ENCODE measurements around the gene PPARG. TPM values are rescaled to one million over a fixed set of nuclear protein-coding genes. Genes with fewer than 3 reads are reported as not detected.
"Not testable (repeated sequence)": the region's sequence is repeated elsewhere in the genome, so short reads cannot be mapped to it uniquely, and the experiment has no call there.

PPARG gene
- total and polyA plus RNA-seq, 2 experiments from 2014 or later, result 0.45 to 1.2 TPM

DNA sequence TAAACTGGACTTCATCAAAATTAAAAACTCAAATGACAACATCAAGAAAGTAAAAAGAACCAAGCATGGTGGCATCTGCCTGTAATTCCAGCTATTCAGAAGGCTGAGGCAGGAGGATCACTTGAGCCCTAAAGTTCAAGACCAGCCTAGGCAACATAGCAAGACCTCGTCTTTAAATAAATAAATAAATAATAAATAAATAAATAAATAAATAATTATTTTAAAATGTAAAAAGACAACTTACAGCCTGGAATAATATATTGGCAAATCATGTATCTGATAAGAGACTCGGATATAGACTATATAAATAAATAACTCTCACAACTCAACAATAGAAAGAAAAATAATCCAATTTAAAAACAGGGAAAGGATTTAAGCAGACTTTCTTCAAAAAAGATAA is 4.3 kb upstream of the PPARG start:
- Histone ChIP-seq H3K4me1 (ENCODE audit: low read depth) (no peaks in the 10 kb centered on the region), H3K36me3 (no peaks in the 10 kb centered on the region), H3K27ac (no peak overlapping the region), H3K27me3 (peaks cover 68% of the 10 kb centered on the region), H3K4me3 (no peak overlapping the region), H3K9me3 (ENCODE audit: low read depth) (no peaks in the 10 kb centered on the region)
- DNase-seq (ENCODE audit: low read depth in 1 of 2, low spot score in 1 of 2), result no peak
- TF ChIP-seq, protein P1, sequence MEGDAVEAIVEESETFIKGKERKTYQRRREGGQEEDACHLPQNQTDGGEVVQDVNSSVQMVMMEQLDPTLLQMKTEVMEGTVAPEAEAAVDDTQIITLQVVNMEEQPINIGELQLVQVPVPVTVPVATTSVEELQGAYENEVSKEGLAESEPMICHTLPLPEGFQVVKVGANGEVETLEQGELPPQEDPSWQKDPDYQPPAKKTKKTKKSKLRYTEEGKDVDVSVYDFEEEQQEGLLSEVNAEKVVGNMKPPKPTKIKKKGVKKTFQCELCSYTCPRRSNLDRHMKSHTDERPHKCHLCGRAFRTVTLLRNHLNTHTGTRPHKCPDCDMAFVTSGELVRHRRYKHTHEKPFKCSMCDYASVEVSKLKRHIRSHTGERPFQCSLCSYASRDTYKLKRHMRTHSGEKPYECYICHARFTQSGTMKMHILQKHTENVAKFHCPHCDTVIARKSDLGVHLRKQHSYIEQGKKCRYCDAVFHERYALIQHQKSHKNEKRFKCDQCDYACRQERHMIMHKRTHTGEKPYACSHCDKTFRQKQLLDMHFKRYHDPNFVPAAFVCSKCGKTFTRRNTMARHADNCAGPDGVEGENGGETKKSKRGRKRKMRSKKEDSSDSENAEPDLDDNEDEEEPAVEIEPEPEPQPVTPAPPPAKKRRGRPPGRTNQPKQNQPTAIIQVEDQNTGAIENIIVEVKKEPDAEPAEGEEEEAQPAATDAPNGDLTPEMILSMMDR (IDR thresholded peaks at IDR 0.05; ENCODE audit: low read depth, low read length), result no peak

DNA sequence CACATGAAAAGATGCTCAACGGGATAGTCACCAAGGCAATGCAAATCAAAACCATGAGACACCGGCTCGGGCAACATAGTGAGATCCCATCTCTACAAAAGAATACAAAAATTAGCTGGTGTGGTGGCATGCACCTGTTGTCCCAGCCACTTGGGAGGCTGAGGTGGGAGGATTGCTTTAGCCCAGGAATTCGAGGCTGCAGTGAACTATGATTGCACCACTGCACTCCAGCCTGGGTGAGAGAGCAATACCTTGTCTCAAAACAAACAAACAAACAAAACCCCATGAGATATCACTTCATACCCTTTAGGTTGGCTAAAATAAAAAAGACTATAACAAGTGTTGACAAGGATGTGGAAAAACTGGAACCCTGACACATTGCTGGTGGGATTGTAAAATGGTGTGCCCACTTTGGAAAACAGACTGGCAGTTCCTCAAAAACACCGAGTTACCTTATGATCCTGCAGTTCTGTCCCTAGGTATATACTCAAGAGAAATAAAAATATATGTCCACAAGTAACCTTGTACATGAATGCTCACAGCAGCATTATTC is 3.8 kb upstream of the PPARG start:
- no peak overlapping the region for H3K4me3 ChIP-seq
- DNase-seq (ENCODE audit: low read depth in 1 of 2, low spot score in 1 of 2), result no peak
- no peak overlapping the region for H3K27ac ChIP-seq
- no peaks in the 10 kb centered on the region for H3K36me3 ChIP-seq
- H3K4me1 ChIP-seq (ENCODE audit: low read depth), result no peaks in the 10 kb centered on the region
- TF ChIP-seq, protein P1 (IDR thresholded peaks at IDR 0.05; ENCODE audit: low read depth, low read length), result no peak
- H3K27me3 ChIP-seq, result peaks cover 73% of the 10 kb centered on the region
- no peaks in the 10 kb centered on the region for H3K9me3 ChIP-seq (ENCODE audit: low read depth)

DNA sequence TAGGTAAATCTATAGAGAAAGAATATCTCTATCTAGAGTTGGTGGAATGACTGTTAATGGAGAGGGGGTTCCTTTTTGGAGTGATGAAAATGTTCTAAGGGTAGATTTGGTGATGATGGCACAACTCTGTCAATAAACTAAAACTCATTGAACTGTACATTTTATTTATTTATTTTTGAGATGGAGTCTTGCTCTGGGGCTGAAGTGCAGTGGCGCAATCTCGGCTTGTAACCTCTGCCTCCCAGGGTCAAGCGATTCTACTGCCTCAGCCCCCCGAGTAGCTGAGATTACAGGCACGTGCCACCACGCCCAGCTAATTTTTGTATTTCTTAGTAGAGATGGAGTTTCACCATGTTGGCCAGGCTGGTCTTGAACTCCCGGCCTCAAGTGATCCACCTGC is 3.1 kb upstream of the PPARG start:
- DNase-seq (ENCODE audit: low read depth in 1 of 2, low spot score in 1 of 2); H3K4me1 ChIP-seq (ENCODE audit: low read depth); H3K27ac ChIP-seq; H3K9me3 ChIP-seq (ENCODE audit: low read depth); H3K4me3 ChIP-seq; H3K36me3 ChIP-seq: not testable (repeated sequence)
- H3K27me3 ChIP-seq, result peaks cover 77% of the 10 kb centered on the region

DNA sequence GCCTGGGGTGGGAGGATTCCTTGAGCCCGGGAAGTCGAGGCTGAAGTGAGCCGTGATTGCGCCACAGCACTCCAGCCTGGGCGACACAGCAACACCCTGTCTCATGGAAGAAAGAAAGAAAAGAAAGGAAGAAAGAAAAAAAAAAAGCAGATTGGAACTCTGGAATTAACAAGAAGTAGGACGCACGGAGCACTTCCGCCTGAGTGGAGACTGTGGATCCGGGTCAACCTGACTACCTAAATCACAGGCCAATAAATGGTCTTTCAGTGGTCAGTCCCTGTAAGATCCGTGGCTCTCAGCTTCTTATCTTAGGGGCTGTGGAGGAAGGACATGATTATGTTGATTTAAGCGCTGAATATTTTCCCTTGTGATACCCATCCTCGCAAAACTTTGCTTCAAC is 2.4 kb upstream of the PPARG start:
- Histone ChIP-seq H3K36me3 (no peaks in the 10 kb centered on the region), H3K4me3 (no peak overlapping the region), H3K9me3 (ENCODE audit: low read depth) (no peaks in the 10 kb centered on the region), H3K4me1 (ENCODE audit: low read depth) (no peaks in the 10 kb centered on the region), H3K27me3 (peaks cover 84% of the 10 kb centered on the region), H3K27ac (no peak overlapping the region)
- DNase-seq (ENCODE audit: low read depth in 1 of 2, low spot score in 1 of 2), result no peak
- TF ChIP-seq, protein P1 (IDR thresholded peaks at IDR 0.05; ENCODE audit: low read depth, low read length), result no peak

DNA sequence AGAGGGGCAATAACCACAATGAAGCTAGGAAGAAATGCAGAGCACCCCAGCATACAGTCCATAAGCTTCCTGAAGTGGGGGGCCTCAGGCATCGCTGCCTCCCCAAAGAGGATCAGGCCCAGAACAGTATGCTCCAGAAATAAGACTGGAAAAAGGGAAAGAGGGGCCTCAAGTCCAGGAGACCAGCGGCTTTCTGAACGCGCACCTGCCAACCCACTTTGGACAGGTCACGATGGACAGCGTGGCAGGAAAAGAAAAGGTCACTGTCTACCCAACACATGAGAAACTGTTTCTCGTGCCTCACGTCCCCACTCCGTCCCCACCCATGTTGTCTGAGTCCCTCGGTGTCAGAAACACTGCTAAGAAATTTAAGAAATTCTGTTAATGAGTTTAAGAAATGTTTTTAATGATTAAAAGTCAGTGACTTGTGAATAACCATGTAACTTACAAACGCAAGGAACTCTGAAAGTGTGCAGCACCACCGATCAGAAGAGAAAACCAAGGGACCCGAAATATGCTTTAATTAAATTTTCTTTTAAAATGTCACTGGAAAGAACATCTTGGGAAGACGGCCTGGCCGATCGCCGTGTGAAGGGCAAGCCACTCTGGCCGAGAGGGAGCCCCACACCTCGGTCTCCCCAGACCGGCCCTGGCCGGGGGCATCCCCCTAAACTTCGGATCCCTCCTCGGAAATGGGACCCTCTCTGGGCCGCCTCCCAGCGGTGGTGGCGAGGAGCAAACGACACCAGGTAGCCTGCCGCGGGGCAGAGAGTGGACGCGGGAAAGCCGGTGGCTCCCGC is 1.7 kb upstream of the PPARG start:
- Histone ChIP-seq H3K36me3 (no peaks in the 10 kb centered on the region), H3K27ac (no peak overlapping the region), H3K9me3 (ENCODE audit: low read depth) (no peaks in the 10 kb centered on the region), H3K4me3 (peak overlapping the region; percentile 22), H3K4me1 (ENCODE audit: low read depth) (no peaks in the 10 kb centered on the region), H3K27me3 (peaks cover 90% of the 10 kb centered on the region)
- TF ChIP-seq, protein P1 (IDR thresholded peaks at IDR 0.05; ENCODE audit: low read depth, low read length), result no peak
- peak; percentile 9 to 45 for DNase-seq (ENCODE audit: low read depth in 1 of 2, low spot score in 1 of 2)

DNA sequence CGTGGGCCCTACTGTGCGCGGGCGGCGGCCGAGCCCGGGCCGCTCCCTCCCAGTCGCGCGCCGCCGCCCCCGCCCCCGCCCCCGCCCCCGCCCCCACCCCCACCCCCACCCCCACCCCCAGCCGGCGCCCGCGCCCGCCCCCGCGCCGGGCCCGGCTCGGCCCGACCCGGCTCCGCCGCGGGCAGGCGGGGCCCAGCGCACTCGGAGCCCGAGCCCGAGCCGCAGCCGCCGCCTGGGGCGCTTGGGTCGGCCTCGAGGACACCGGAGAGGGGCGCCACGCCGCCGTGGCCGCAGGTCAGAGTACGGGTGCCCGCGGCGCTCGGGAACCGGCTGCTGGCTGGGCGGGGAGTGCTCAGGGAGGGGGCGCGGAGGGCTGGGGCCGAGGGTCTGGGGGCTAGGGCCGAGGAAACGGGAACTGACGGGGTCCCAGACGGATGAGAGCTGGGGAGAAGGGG is 1.1 kb upstream of the PPARG start:
- Histone ChIP-seq H3K27ac (no peak overlapping the region), H3K36me3 (no peaks in the 10 kb centered on the region), H3K27me3 (peaks cover 96% of the 10 kb centered on the region), H3K4me3 (peak overlapping the region; percentile 51), H3K4me1 (ENCODE audit: low read depth) (no peaks in the 10 kb centered on the region), H3K9me3 (ENCODE audit: low read depth) (no peaks in the 10 kb centered on the region)
- peak; percentile 61 to 68 for DNase-seq (ENCODE audit: low read depth in 1 of 2, low spot score in 1 of 2)
- TF ChIP-seq, protein P1 (IDR thresholded peaks at IDR 0.05; ENCODE audit: low read depth, low read length), result no peak
